Stimulated activated CD8-positive, alpha-beta memory T cell treated with anti-CD3 and anti-CD28 coated beads, Interleukin-4, amount 100 ng/mL, for 1 hour (primary cell): ENCODE measurements around the gene LORICRIN.

ENCODE experiments used
- DNase-seq, 2 donors: peaks; one replicate each; pipeline ENCODE4 v3.0.0-alpha.2; 2020; ENCODE audit warnings: low read depth in 2 of 2, low spot score in 1 of 2

Gene LORICRIN

DNA sequence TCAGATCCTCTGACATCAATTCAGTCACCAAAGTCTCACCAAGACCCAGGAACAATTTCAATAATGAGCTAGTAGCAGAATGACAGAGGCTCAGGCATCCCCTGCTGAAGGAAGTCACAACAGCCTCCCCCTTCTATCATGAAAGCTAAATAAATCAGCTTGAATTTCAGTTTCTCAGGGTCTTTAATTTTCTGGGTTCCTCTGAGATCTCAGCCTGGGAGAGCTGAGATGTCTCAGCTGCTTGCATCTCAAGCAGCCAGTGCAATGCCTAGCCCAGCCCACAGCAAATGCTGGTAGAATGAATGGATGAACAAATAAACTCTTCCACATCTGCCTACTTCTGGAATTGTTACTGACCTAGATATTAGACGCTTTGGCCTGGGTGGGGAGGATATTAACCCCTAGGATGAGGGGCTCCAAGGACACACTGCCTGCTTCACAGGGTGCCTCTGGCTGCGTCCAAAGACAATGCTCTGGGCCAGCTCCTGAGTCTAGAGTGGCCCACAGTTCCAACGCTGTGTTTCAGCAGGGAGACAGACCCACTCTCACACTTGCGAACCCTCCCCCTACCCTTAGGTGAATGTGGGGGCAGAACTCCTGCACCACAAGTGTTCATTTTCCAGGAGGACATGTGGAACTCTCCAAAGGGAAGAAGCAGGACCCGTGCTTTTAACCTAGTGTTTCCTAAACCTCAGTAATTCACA lies 11.2 kb upstream of the LORICRIN start:
- no peak for DNase-seq

DNA sequence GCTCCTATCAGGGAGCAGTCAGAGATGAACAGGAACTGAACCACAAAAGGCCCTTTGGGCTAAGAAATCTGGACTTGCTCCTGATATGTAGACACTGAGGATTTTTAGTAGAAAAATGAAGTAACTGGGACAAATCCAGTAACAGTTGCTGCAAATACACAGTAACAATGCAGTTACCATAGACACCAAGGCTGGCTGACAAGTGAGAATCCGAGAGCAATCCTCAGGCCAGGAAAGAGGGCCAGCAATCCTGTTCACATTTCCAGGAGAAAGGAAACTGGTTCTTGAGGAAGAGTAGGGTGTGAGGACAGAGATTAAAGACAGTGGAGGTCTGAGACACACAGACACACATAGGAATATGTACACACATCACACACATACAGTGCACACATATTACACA lies 9.3 kb upstream of the LORICRIN start:
- DNase-seq: no peak

DNA sequence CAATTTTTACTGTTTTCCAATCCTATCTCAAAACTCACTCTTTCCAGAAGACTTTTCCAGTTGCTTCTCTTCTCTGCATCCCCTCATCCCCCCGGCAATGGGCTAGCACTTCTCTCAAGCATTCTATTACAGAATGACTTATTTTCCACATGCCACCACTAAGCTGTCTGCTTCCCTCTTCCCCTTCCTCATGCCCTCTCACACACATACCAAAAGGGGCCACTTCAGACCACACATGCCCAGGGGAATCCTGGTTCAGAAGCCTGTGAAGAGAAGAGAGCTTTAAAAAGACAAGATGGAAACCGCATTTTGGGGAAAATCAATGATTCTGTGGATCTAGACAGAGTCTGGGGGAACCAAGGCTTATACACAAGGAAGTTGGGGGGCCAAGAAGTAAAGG lies 8.4 kb upstream of the LORICRIN start:
- DNase-seq: no peak

DNA sequence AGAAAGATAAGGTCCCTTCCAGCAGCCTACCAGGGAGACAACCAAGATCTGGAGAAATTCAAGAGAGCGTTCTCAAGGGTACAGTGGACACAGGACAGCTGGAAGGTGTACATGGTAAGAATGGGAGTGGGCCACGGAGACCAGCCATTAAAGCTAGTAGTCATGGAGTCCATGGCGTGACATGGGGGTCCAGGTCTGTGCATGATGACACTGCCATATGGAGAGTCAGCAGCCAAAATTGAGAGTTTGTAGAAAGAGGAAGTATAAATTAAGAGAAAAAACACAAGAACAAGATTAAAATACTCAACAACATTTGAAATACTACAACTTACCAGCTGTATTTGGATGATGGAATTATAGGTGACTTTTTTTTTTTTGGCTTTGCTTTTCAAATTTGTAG lies 7.9 kb upstream of the LORICRIN start:
- DNase-seq: no peak

DNA sequence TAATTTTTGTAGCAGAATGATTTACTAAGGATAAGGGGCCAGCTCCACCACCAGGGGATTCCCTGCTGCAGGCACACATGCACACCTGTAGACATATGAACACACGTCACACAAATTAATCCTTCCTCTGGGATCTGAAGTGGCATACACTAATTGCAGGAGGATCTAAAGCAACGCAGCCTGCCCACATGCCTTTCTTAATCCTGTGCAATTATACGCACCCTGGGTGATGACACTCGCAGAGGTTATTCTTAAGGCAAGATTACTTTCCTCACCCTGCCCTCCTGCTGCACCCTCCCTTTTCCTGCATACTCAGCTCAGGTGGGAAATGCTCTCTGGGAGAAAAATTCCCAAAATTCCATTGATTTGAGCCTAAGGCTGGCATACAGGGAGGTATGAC lies 7.5 kb upstream of the LORICRIN start:
- no peak for DNase-seq

DNA sequence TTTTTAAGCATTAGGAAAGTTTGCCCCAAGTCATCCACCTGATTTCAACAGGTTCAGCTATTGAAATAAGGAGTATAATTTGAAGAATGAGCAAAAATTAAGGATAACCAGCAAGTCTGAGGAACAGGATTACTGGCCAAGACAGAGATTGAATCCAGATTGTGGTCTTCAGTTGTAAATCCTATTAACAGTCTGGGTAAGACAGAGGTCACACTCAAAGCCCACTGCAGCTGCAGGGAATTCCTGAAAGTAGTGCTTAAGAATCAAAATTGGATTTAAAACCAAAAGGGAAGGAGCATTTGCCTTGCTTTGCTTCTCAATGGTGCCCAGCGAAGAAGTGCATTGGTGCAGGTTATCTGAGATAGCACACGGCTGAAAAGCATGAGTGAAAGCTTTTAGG lies 6.4 kb upstream of the LORICRIN start:
- DNase-seq: no peak

DNA sequence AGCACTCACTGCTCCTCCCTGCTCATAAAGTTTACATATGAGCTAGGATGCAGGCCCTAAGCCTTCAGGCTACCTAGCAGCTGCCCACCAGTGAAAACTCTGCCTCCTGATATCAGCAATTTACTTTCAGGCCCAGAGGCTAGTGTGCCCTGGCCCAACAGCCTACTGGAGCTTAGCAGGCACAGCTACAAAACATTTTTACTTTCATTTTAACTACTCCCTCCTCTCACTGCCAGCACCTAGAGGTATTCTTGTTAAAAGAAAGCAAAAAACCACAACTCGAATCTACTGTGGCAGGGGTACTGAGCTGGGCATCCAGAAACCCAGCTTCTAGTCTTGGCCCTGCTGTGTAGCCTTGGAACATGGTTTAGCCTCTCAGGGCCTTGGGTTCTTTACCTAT lies 5.8 kb upstream of the LORICRIN start:
- DNase-seq: no peak

DNA sequence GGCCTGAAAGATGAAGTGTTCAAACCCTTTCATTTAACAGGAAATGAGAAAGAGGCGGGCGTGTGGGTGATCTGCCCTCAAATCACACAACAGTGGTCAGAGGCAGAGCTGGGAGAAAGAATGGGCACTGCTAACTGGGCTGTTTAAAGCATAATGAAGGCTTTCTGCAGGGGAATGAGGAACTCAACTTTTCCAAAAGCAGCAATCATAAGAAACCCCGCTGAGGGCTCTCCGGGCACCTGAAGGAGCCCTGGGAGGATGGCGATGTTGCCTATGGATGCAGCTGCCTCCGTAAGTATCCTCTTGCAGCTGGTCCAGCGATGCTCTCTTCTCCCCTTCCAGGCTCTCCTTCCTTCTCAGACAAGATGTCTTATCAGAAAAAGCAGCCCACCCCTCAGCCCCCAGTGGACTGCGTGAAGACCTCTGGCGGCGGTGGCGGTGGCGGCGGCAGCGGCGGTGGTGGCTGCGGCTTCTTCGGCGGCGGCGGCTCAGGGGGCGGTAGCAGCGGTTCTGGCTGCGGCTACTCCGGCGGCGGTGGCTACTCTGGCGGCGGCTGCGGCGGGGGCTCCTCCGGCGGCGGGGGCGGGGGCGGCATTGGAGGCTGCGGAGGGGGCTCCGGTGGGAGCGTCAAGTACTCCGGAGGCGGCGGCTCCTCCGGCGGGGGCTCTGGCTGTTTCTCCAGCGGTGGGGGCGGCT lies 1.2 kb downstream of the LORICRIN start:
- no peak for DNase-seq

DNA sequence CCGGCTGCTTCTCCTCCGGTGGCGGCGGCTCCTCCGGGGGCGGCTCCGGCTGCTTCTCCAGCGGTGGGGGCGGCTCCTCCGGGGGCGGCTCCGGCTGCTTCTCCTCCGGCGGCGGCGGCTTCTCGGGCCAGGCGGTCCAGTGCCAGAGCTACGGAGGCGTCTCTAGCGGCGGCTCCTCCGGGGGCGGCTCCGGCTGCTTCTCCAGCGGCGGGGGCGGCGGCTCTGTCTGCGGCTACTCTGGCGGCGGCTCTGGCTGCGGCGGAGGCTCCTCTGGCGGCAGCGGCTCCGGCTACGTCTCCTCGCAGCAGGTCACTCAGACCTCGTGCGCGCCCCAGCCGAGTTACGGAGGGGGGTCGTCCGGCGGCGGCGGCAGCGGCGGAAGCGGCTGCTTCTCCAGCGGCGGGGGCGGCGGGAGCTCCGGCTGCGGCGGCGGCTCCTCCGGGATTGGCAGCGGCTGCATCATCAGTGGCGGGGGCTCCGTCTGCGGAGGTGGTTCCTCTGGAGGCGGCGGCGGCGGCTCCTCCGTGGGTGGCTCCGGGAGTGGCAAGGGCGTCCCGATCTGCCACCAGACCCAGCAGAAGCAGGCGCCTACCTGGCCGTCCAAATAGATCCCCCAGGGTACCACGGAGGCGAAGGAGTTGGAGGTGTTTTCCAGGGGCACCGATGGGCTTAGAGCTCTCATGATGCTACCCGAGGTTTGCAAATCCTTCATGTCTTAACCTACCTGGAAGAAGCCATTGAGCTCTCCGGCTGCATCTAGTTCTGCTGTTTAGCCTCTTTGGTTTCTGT lies 2.0 kb downstream of the LORICRIN start:
- DNase-seq: no peak

DNA sequence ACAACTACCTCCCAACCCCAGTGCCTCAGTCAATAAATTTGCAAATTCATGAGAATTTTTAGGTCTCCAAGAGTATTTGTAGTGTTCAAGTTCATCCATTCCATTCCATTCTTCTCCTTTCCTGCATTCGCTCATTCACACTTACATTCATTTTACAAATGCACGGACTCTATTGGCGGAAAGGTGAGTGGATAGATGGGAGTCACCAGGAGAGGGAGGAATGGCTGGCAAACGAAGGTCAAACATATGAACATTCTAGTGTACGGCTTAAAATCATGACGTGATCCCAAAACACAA lies 2.5 kb downstream of the LORICRIN start:
- no peak for DNase-seq

DNA sequence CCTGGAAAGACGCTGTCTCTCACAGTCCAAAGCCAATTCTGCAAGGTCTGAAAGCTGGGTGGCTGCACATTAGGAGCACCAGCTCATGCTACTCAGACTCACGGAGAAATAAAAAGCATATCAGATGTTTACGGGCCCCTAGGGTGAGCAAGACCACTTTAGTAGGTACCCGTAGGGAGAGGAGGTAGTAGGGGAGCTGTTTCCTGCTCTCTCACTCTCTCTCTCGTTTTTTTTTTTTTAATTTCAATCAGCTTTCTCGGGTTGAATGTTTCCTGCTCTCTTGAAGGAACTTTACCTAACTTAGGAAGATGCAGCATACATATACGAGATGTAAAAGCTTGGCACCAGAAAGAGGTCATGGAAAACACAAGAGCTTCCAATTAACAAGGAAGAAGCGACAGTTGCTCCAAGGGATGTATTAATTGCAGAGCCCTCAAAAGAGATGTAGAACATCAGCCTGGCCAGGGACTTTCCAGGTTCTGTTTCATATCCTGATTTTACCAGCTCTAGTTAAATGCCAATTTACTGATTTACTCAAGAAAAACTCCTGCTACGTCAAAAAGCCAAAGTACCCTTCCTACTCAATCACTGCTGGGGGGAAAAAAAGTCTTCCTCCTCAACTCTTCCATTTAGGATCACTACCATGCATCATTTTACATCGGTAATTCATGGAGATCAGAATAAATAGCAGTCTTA lies 3.1 kb downstream of the LORICRIN start:
- DNase-seq: no peak

DNA sequence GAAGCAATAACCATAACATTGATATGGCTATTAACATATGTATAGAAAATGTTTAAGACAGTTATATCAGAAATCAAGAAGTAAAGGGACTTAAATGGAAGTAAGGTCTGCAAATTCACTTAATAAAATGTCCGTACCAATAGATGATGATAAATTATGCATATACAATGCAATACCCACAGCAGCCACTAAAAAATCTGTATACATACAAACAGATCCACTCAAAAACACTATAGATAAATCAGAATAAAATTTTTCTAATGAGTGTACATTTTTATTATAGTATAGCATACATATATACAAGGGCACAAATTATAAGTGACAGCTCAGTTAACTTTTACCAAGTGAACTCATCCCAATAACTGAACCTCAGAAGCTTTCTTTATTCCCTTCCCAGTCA lies 6.0 kb downstream of the LORICRIN start:
- no peak for DNase-seq

DNA sequence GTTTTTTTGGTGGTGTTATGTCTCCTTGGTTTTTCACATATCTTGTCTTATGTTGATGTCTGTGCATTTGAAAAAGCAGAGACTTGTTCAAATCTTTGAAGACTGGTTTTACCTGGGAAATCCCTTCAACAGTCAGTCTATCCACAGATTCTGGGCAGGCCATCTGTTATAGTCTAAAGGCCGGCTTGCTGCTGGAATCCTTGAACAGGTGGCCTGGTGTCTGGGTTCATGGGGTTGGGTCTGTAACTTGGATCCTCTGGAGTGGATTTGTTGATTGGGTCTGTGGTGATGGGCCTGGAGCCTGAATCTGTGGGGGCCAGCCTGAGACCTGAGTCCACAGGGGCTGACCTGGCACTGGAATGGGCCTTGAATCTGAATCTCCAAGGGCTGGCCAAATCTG lies 12.2 kb downstream of the LORICRIN start:
- no peak for DNase-seq

DNA sequence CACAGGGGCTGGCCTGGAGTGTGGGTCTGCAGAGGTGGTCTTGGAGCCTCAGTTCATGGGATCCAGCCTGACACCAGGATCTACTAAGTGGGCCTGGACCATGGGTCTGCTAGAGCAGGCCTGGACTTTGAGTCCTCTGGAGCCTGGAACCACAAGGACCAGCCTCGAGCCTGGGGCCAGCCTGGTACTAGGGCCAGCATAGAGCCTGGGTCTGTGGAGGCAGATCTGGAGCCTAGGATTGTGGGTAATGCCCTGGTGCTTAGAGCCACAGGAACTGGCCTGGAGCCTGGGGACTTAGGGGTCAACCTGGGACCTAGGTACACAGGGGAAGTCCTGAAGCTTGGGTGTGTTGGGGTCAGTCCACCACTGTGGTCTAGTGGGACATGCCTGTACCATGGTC lies 12.7 kb downstream of the LORICRIN start:
- DNase-seq: no peak

DNA sequence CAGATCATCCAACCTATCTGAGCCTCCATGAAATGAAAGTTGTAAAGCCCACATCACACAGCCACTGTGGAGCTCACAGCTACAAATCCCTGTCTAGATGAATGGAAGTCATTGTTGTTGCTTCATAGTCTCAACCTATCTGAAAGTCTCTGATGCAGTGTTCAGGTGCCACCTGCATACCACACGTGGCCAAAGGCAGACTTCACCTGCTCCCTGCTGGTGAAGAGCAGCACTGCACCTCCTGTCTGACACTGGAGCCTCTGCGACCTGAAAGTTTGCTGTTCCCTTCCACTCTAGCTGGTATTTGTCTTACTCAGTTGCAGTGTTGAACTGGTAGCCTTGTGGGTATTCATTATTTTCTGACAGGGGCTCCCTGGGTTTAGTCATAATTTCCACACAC lies 18.4 kb downstream of the LORICRIN start:
- DNase-seq: no peak

DNA sequence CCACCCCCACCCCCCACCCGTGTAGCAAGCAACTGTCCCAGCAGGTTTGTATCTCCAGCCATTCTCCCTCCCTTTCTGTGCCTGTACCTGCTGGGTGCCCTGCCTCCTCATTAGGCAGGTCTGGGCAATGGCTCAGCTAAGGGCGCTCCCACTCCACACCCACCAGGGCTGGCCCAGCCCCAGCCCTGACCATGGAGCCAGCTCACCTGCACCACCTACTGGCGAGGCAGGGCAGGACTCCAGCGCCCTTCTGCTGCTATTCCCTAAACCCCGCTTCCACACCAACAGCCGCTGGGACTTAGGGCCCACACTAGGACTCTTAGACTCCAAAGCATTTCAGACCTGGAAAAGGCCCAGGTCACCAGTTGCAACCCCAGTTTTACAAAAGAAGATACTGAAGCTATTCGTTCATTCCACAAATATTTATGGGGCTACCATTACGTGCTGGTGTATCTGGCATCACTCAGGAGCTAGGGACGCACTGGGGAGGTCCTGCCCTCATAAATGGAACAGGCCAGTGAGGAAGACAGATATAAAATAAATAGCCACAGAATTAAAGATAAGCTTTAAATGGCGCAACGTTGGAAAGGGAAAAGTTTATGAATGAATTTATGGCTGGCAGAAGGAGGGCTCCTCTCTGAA lies 29.3 kb downstream of the LORICRIN start:
- no peak for DNase-seq

DNA sequence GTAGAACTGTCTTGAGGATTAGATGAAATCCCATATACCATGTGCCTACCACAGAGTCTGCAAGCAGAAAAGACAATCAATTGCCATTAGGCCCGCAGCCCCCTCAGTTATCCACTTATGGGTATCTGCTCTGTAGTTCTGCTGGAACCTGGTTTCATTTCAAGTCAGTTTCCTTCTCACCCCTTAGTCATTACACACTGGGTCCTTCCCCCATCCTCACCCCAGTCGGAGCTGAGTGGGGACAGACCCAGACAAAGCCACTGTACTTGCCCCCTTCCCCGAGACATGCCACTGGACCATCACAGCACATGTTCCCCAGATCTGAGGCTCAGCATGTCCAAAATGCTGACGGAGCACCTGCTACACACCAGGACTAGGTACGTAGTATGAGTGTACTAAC lies 32.0 kb downstream of the LORICRIN start:
- no peak for DNase-seq

DNA sequence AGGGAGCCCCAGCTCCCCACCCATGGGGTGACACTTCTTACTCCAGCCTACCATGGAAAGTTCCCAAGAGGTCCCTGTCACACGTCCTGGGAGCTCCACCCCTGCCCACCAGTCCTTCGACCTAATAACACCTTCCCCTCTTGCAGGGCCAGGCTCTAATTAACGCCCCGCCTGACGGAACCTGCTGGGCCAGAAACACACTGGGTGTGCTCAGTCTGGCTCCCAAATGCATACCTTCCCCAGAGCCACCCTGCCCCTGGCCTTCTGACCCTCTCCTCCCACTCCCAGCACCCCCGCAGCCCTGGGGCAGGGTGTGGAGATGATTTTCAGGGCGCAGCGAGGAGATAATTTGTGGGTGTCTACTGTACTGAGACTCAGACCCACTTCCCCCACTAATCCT lies 32.7 kb downstream of the LORICRIN start:
- no peak for DNase-seq

DNA sequence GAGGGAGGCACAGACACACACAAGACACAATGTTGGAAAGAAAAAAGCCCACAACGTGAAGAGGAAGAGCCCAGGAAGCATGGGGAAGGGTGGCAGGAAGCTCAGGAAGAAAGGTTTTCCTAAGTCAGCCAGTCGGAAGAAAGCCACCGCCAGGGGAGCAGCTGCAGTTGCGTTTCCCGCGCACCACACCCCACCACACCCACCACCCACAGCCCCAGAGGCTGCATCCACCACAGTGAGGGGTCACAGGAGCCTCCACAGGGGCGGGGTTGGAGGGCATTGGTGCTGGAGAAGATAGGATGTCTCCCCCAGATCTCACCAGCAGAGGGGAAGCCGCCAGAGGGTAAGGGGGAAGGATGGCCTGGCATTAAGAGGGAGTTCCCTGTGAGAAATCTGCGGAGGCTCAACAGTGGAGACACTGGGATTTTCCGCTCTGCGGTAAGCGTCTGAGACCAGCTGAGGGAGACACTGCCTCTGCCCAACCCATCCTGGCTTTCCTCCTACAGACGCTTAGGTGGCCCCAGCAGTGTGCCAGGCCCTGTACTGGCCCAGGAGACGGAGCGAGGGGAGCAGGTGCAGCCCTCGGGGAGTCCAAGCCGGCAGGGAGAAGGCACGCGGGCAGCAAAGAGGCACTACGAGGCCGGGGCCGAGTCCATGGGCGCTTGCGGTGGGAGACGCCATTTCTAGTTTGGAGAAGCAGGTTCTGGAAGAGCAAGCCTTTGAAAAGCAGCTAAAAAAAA lies 33.4 kb downstream of the LORICRIN start:
- no peak for DNase-seq

DNA sequence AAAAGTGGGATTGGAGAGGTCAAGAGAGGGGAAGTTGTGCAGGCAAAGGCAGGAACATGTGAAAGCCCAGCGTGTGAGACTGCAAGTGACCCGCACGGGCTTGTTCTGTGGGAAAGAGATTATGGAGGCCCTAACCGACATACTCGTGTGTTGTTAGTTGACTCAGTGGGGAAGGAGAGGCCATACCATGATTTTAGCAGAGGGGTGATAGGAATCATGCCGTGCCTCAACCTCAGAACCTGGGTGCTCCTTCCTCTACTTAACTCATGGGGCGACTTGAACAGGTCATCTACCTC lies 33.9 kb downstream of the LORICRIN start:
- DNase-seq: no peak

DNA sequence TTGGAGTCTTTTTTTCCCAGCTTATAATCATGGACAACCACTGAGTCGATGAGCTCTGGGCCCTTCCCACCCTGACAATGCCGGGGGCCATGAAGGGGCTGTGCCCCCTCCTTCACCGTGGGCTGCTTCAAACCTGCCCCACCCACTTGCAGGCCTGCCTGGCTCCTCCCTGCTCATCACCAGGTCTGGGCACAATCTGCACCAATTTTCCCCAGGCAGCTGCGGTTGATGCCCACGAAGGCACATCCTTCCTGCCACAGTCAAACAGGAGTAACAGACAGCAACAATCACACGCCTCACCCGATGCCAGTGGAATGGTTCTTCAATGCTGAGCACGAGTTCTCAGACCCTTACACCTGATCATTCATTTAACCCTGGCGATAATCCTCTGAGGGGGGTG lies 34.4 kb downstream of the LORICRIN start:
- no peak for DNase-seq
